CD14-positive monocyte (primary cell): ENCODE results near the gene SFI1. TPM values are rescaled to one million over a fixed set of nuclear protein-coding genes. Genes with fewer than 3 reads are reported as not detected.
A peak's percentile ranks its signal among the peaks of the same experiment; 100 is the strongest.

Experiments used
- DNase-seq, 3 donors: peaks; one replicate each; pipeline ENCODE4 v3.0.0-alpha.2; 2011 to 2022
- H2AFZ ChIP-seq: 2 replicates; pipeline ENCODE4 v1.6.0; 2012; ENCODE audit warnings: mild to moderate bottlenecking, low read depth, low read length, inconsistent platforms; ENCODE audit not compliant: insufficient read depth, poor library complexity, severe bottlenecking
- H3K27ac ChIP-seq, 2 donors: 1 replicate in 1 of 2; 2 replicates in 1 of 2; pipeline ENCODE4 v1.5.1; 2012 to 2013; ENCODE audit warnings: low read length in 2 of 2, control low read depth in 1 of 2, inconsistent platforms in 1 of 2, low read depth in 1 of 2, mild to moderate bottlenecking in 1 of 2
- H3K27me3 ChIP-seq, 2 donors: one replicate each; pipeline versions ENCODE4 v1.6.0 to v1.6.1; 2011 to 2013; ENCODE audit warnings: low read length in 2 of 2; ENCODE audit not compliant: control insufficient read depth in 2 of 2, insufficient read depth in 2 of 2
- H3K36me3 ChIP-seq, 2 donors: replicated peaks in 1 of 2; 1 replicate in 1 of 2; 2 replicates in 1 of 2; pipeline versions ENCODE4 v1.5.1 to v1.6.1; 2012 to 2013; ENCODE audit warnings: low read length in 2 of 2, control low read depth in 1 of 2, inconsistent platforms in 1 of 2, mild to moderate bottlenecking in 1 of 2; ENCODE audit not compliant: insufficient read depth in 2 of 2, control insufficient read depth in 1 of 2
- H3K4me1 ChIP-seq, 2 donors: 1 replicate in 1 of 2; 2 replicates in 1 of 2; pipeline versions ENCODE4 v1.5.1 to v1.6.1; 2012 to 2013; ENCODE audit warnings: low read length in 2 of 2, control low read depth in 1 of 2, inconsistent platforms in 1 of 2, mild to moderate bottlenecking in 1 of 2, moderate library complexity in 1 of 2; ENCODE audit not compliant: insufficient read depth in 2 of 2, control insufficient read depth in 1 of 2
- H3K4me2 ChIP-seq: replicated peaks from 2 replicates; pipeline ENCODE3; 2012; ENCODE audit warnings: low read length, moderate library complexity, mild to moderate bottlenecking; ENCODE audit not compliant: poor library complexity, severe bottlenecking; ENCODE audit errors: extremely low read depth
- H3K4me3 ChIP-seq, 3 experiments: fragments of 200-600 bp in 1 of 3; sonication (generic) in 1 of 3; replicated peaks in 1 of 3; 1 replicate in 2 of 3; 2 replicates in 1 of 3; pipeline ENCODE4 v1.5.1; 2011 to 2013; ENCODE audit warnings: low read length in 3 of 3, mild to moderate bottlenecking in 3 of 3, control low read depth in 2 of 3, low read depth in 2 of 3, inconsistent platforms in 1 of 3, moderate library complexity in 1 of 3
- H3K79me2 ChIP-seq: 2 replicates; pipeline ENCODE4 v1.6.0; 2012; ENCODE audit warnings: mild to moderate bottlenecking, control low read depth, inconsistent platforms, low read length, moderate library complexity; ENCODE audit not compliant: insufficient read depth
- H3K9ac ChIP-seq: 2 replicates; pipeline ENCODE4 v1.6.0; 2017; ENCODE audit warnings: low read length, mild to moderate bottlenecking; ENCODE audit not compliant: insufficient read depth, poor library complexity, severe bottlenecking
- H3K9me3 ChIP-seq, 2 donors: replicated peaks in 1 of 2; 1 replicate in 1 of 2; 2 replicates in 1 of 2; pipeline versions ENCODE4 v1.5.1 to v1.6.1; 2012 to 2013; ENCODE audit warnings: low read length in 2 of 2, control low read depth in 1 of 2; ENCODE audit not compliant: control insufficient read depth in 1 of 2, insufficient read depth in 1 of 2
- H4K20me1 ChIP-seq: 2 replicates; pipeline ENCODE4 v1.6.0; 2012; ENCODE audit warnings: mild to moderate bottlenecking, low read length, control low read depth, moderate library complexity; ENCODE audit not compliant: insufficient read depth
- H3K27ac Mint-ChIP-seq, 7 donors: one replicate each; pipeline ENCODE4 v1.8.0; 2020; ENCODE audit warnings: mild to moderate bottlenecking in 7 of 7, mixed read lengths in 7 of 7, moderate library complexity in 6 of 7, inconsistent platforms in 2 of 7
- H3K27me3 Mint-ChIP-seq, 3 donors: one replicate each; pipeline ENCODE4 v1.8.0; 2021 to 2022; ENCODE audit warnings: low read depth in 3 of 3, mild to moderate bottlenecking in 3 of 3, mixed read lengths in 3 of 3, moderate library complexity in 3 of 3, inconsistent platforms in 1 of 3
- H3K36me3 Mint-ChIP-seq, 2 donors: one replicate each; pipeline ENCODE4 v1.8.0; 2020; ENCODE audit warnings: mixed read lengths in 2 of 2, inconsistent platforms in 1 of 2, mild to moderate bottlenecking in 1 of 2
- H3K4me1 Mint-ChIP-seq: one replicate; pipeline ENCODE4 v1.8.0; 2020; ENCODE audit warnings: mild to moderate bottlenecking, mixed read lengths
- H3K4me3 Mint-ChIP-seq, 2 donors: one replicate each; pipeline ENCODE4 v1.8.0; 2020; ENCODE audit warnings: mild to moderate bottlenecking in 2 of 2, mixed read lengths in 2 of 2, moderate library complexity in 1 of 2
- H3K9me3 Mint-ChIP-seq, 7 donors: one replicate each; pipeline ENCODE4 v1.8.0; 2020 to 2022; ENCODE audit warnings: mixed read lengths in 7 of 7, mild to moderate bottlenecking in 6 of 7, moderate library complexity in 6 of 7, inconsistent platforms in 2 of 7
- CTCF ChIP-seq: fragments of 200-600 bp; IDR thresholded peaks from one replicate; pipeline ENCODE4 v1.8.0; 2022; ENCODE audit warnings: antibody characterized with exemption, mild to moderate bottlenecking
- WGBS: methylation state at CpG from one replicate; pipeline ENCODE4 v1.1.5; 2013; ENCODE audit warnings: missing lambda C conversion rate; ENCODE audit not compliant: insufficient coverage; 5-methylcytosine and 5-hydroxymethylcytosine counted together
- intact Hi-C, 2 donors: fragments of 100-400 bp; cut with micrococcal nuclease; formaldehyde crosslinking; loops; one replicate each; pipeline versions ENCODE4 v1.15.0 to v1.15.1; 2023
- polyA plus RNA-seq, 3 donors: library from polyadenylated mRNA; depleted of rRNA in 1 of 3; unstranded in 2 of 3; stranded (reverse) in 1 of 3; fragments of 300-500 nt in 2 of 3; fragments of >200 nt in 1 of 3; fragmentation: Illumina TruSeq in 2 of 3; gene quantifications; 1 replicate in 2 of 3; 2 replicates in 1 of 3; pipeline ENCODE4 v1.2.3, GENCODE V29; 2012 to 2021

Gene SFI1
- polyA plus RNA-seq, 3 donors = 1.7 to 43.4 (median 3.6) TPM

DNA sequence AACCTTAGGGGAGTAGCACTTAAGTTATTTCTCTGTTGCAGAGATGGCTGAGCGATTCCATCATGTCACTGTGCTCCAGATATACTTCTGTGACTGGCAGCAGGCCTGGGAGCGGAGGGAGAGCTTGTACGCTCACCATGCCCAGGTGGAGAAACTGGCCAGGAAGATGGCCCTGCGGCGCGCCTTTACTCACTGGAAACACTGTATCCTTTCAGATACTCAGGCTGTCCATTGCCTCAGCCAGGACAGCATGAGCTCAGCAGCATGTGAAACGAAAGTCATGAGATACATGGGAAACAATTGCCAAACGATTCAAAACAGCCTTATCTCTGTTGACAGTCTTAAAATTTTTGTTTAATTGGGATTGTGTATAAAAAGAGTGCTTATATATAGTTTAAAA lies 78.9 kb downstream of the SFI1 start:
- Histone ChIP-seq H3K4me2 (no peak overlapping the region), H2AFZ (no peak overlapping the region), H3K9me3 (no peaks in the 10 kb centered on the region), H3K4me1 (no peaks in the 10 kb centered on the region), H3K79me2 (no peaks in the 10 kb centered on the region), H3K9ac (no peak overlapping the region), H4K20me1 (no peaks in the 10 kb centered on the region), H3K4me3 (no peak overlapping the region), H3K36me3 (peaks cover 27 to 55% of the 10 kb centered on the region in 2 donors), H3K27me3 (no peaks in the 10 kb centered on the region), H3K27ac (no peak overlapping the region)
- intact Hi-C loops = no loop called here
- peaks cover 0 to 2% (median 0%) of the 10 kb centered on the region in 3 donors for H3K27me3 Mint-ChIP-seq
- H3K9me3 Mint-ChIP-seq = no peaks in the 10 kb centered on the region
- H3K4me1 Mint-ChIP-seq = no peaks in the 10 kb centered on the region
- no peak for TF ChIP-seq CTCF
- H3K36me3 Mint-ChIP-seq = peaks cover 58 to 78% of the 10 kb centered on the region in 2 donors
- no peak for DNase-seq
- H3K4me3 Mint-ChIP-seq = no peak overlapping the region
- peak overlapping the region in 2 of 7 donors; percentile 17 to 35 for H3K27ac Mint-ChIP-seq
- 97% methylated on average over 6 of the region's 8 CpGs for whole genome bisulfite sequencing

GRCh38 chr22:31577711-31578110 lies 81.4 kb downstream of the SFI1 start:
- Mint-ChIP-seq H3K9me3 (no peaks in the 10 kb centered on the region), H3K27ac (no peak overlapping the region), H3K4me1 (peaks cover 6% of the 10 kb centered on the region), H3K27me3 (peaks cover 0 to 2% (median 0%) of the 10 kb centered on the region in 3 donors), H3K4me3 (no peak overlapping the region), H3K36me3 (peaks cover 46 to 66% of the 10 kb centered on the region in 2 donors)
- DNase-seq = no peak
- no peak overlapping the region for H3K27ac ChIP-seq
- no peaks in the 10 kb centered on the region for H3K9me3 ChIP-seq
- H3K4me2 ChIP-seq = no peak overlapping the region
- H4K20me1 ChIP-seq = no peaks in the 10 kb centered on the region
- TF ChIP-seq CTCF = no peak
- H3K36me3 ChIP-seq = peaks cover 27 to 55% of the 10 kb centered on the region in 2 donors
- no peak overlapping the region for H3K9ac ChIP-seq
- H3K27me3 ChIP-seq = no peaks in the 10 kb centered on the region
- intact Hi-C loops = no loop called here
- H3K4me3 ChIP-seq = no peak overlapping the region
- H2AFZ ChIP-seq = no peak overlapping the region
- H3K4me1 ChIP-seq = peaks cover 4 to 6% of the 10 kb centered on the region in 2 donors
- 100% methylated on average over 3 of the region's 5 CpGs for WGBS
- no peaks in the 10 kb centered on the region for H3K79me2 ChIP-seq
